Pancreas (tissue), 10 donors: ENCODE results near the gene BRI3BP. TPM values are rescaled to one million over a fixed set of nuclear protein-coding genes. Genes with fewer than 3 reads are reported as not detected.

ENCODE experiments used
- ATAC-seq, 4 donors: fragments of 200-7000 bp; cut with Tn5 transposase; one replicate each; pipeline versions ENCODE4 v1.8.0 to v1.9.1; 2020; ENCODE audit warnings: mild to moderate bottlenecking in 4 of 4, moderate library complexity in 4 of 4
- DNase-seq, 6 donors: peaks; one replicate each; pipeline ENCODE4 v3.0.0-alpha.2; 2020
- FAIRE-seq: peaks from 2 replicates; lab custom pipeline; 2012; peaks lifted over from hg19 to GRCh38; lab: Jason Lieb, UNC
- H3K27ac ChIP-seq, 4 donors: fragments of 200-600 bp; sonication (generic); 1 replicate in 3 of 4; 2 replicates in 1 of 4; pipeline versions ENCODE4 v1.5.0 to v1.8.0; 2020
- H3K27me3 ChIP-seq, 4 donors: fragments of 200-600 bp; one replicate each; pipeline ENCODE4 v1.8.0; 2021
- H3K36me3 ChIP-seq, 3 donors: fragments of 200-600 bp; sonication (generic) in 1 of 3; one replicate each; pipeline versions ENCODE4 v1.5.0 to v1.8.0; 2020 to 2021
- H3K4me1 ChIP-seq, 3 donors: fragments of 200-600 bp; one replicate each; pipeline ENCODE4 v1.8.0; 2021
- H3K4me3 ChIP-seq, 4 donors: fragments of 200-600 bp; sonication (generic) in 2 of 4; one replicate each; pipeline versions ENCODE4 v1.5.0 to v1.8.0; 2020 to 2021
- H3K9me3 ChIP-seq, 4 donors: fragments of 200-600 bp; one replicate each; pipeline ENCODE4 v1.8.0; 2021
- CTCF ChIP-seq, 4 donors: fragments of 200-600 bp; sonication (generic) in 3 of 4; IDR thresholded peaks; one replicate each; pipeline versions ENCODE4 v1.5.0 to v1.8.0; 2021; ENCODE audit warnings: antibody characterized with exemption in 4 of 4
- WGBS, 2 donors: extraction: QIAGEN DNeasy Blood & Tissue Kit; methylation state at CpG; one replicate each; pipeline ENCODE4 v1.1.7; 2013; 5-methylcytosine and 5-hydroxymethylcytosine counted together
- intact Hi-C, 3 donors: fragments of 100-400 bp; cut with DNase I; formaldehyde crosslinking; loops; one replicate each; pipeline versions ENCODE4 v1.11.1 to v1.14.2; 2022
- polyA plus RNA-seq, 2 donors: library from polyadenylated mRNA; stranded (reverse); fragments of 200-250 nt; gene quantifications; one replicate each; pipeline ENCODE4 v1.2.3, GENCODE V29; 2013
- total RNA-seq, 6 donors: library from RNA; stranded (reverse); fragmentation: NEBNext Ultra II Directional in 4 of 6; extraction: Animal tissue kit (Norgen Biotek cat#: 25700) in 4 of 6; gene quantifications; one replicate each; pipeline versions ENCODE4 v1.2.1 to v1.2.4, GENCODE V29; 2021 to 2023
- donor health status: healthy with polysubstance abuse.
- donor health status: DM: no; HTN: no; CAD: no; lungs with moderate emphysema.
- donor health status: DM: no; HTN: no; CAD: no.
- donor health status: control.
- donor health status: control.
- donor health status: Bipolar disorder and iron deficiency.
- donor health status: DM: yes; HTN: yes; CAD: no.
- donor health status: DM: no; HTN: no; CAD: no.
- donor health status: DM: no; HTN: no; CAD: no.
- donor health status: DM: yes; HTN: yes; CAD: no.

The BRI3BP gene
- total and polyA plus RNA-seq, 8 donors: 1.5 to 10.6 (median 5.0) TPM

GRCh38 chr12:125076103-125076502, 82.7 kb downstream of the BRI3BP start:
- H3K27ac ChIP-seq: no peak overlapping the region
- ATAC-seq (no peak), DNase-seq (no peak), FAIRE-seq (no peak)
- no peak for TF ChIP-seq CTCF (IDR thresholded peaks at IDR 0.05)
- H3K36me3 ChIP-seq: peaks cover 0 to 11% (median 0%) of the 10 kb centered on the region in 3 donors
- H3K4me1 ChIP-seq: no peaks in the 10 kb centered on the region
- intact Hi-C loops: no loop called here
- H3K4me3 ChIP-seq: no peak overlapping the region
- 97% methylated on average over 6 of the region's 6 CpGs for WGBS, 2 donors
- H3K27me3 ChIP-seq: no peaks in the 10 kb centered on the region
- no peaks in the 10 kb centered on the region for H3K9me3 ChIP-seq

GRCh38 chr12:125079084-125079483, 85.6 kb downstream of the BRI3BP start:
- TF ChIP-seq CTCF (IDR thresholded peaks at IDR 0.05): no peak
- Histone ChIP-seq H3K27me3 (no peaks in the 10 kb centered on the region), H3K4me3 (no peak overlapping the region), H3K27ac (no peak overlapping the region), H3K36me3 (peaks cover 0 to 11% (median 0%) of the 10 kb centered on the region in 3 donors), H3K4me1 (no peaks in the 10 kb centered on the region), H3K9me3 (no peaks in the 10 kb centered on the region)
- 88 to 93% methylated on average over 10 of the region's 10 CpGs for WGBS, 2 donors
- intact Hi-C loops: no loop called here
- DNase-seq (no peak), FAIRE-seq (no peak), ATAC-seq (no peak)

- no peak overlapping the region for H3K4me3 ChIP-seq
- no peak for FAIRE-seq
- no peaks in the 10 kb centered on the region for H3K27me3 ChIP-seq
- no peak for DNase-seq
- no peaks in the 10 kb centered on the region for H3K9me3 ChIP-seq
- intact Hi-C loops: no loop called here
- H3K4me1 ChIP-seq: no peaks in the 10 kb centered on the region
- TF ChIP-seq CTCF (IDR thresholded peaks at IDR 0.05): no peak
- H3K36me3 ChIP-seq: peaks cover 0 to 12% (median 0%) of the 10 kb centered on the region in 3 donors
- H3K27ac ChIP-seq: no peak overlapping the region
- 90 to 93% methylated on average over 15 of the region's 15 CpGs for WGBS, 2 donors
- peak in 2 of 4 donors; percentile 37 to 71 for ATAC-seq
Observed at GRCh38 chr12:125079648-125080645, 86.5 kb downstream of the BRI3BP start.

Other genes starting within 250 kb of the BRI3BP start
- 10 to 100 TPM in 2 of 6 donors, 1 to 10 TPM in 4; 4.7 to 14.3 (median 8.4) TPM for gene SCARB1, start 129.8 kb upstream of the BRI3BP start, total RNA-seq
- 10 to 100 TPM; 11.7 to 14.7 TPM for gene SCARB1, start 129.8 kb upstream of the BRI3BP start, polyA plus RNA-seq
- gene UBC, start 79.0 kb upstream of the BRI3BP start, total RNA-seq: 100 to 1,000 TPM; 353 to 495 (median 423) TPM
- gene UBC, start 79.0 kb upstream of the BRI3BP start, polyA plus RNA-seq: 100 to 1,000 TPM; 528 to 605 TPM
- gene DHX37, start 4.5 kb upstream of the BRI3BP start, total RNA-seq: 10 to 100 TPM in 4 of 6 donors, 1 to 10 TPM in 2; 8.4 to 13.8 (median 10.6) TPM
- 10 to 100 TPM in 1 of 2 donors, 1 to 10 TPM in 1; 9.1 to 13.3 TPM for gene DHX37, start 4.5 kb upstream of the BRI3BP start, polyA plus RNA-seq
- gene AACS, start 71.8 kb downstream of the BRI3BP start, total RNA-seq: 10 to 100 TPM; 11.0 to 18.4 (median 15.5) TPM
- 10 to 100 TPM; 13.2 to 21.4 TPM for gene AACS, start 71.8 kb downstream of the BRI3BP start, polyA plus RNA-seq
- under 1 TPM; 0.12 to 0.69 (median 0.28) TPM for gene TMEM132B, start 192.7 kb downstream of the BRI3BP start, total RNA-seq
- gene TMEM132B, start 192.7 kb downstream of the BRI3BP start, polyA plus RNA-seq: under 1 TPM; 0.11 to 0.40 TPM